MCF 10A (cell line): ENCODE measurements around the gene BANF1. TPM values are rescaled to one million over a fixed set of nuclear protein-coding genes. Genes with fewer than 3 reads are reported as not detected.

ENCODE experiments used
- BruUV-seq: library from RNA; stranded (reverse); fragments of 400-500 nt; replicated peaks from 2 replicates; lab custom pipeline; 2021; lab: Mats Ljungman, UMichigan
- CTCF ChIA-PET: fragments of 300-600 bp; sonication (Branson Sonifier 250); formaldehyde crosslinking; extraction: SDS; loops from one replicate; lab custom pipeline; 2021; ENCODE audit warnings: antibody characterized with exemption, inconsistent platforms; lab: Yijun Ruan, JAX
- POLR2A ChIA-PET: fragments of 300-600, 350-650 bp; sonication (Branson Sonifier 250); formaldehyde crosslinking; extraction: SDS; loops from one replicate; lab custom pipeline; 2020; ENCODE audit warnings: antibody characterized with exemption, inconsistent platforms; lab: Yijun Ruan, JAX
- DNase-seq: peaks from one replicate; pipeline ENCODE4 v3.0.0-alpha.2; 2018; ENCODE audit not compliant: unreplicated experiment
- H3K27ac Mint-ChIP-seq: one replicate; pipeline ENCODE4 v1.8.0; 2022; ENCODE audit warnings: mild to moderate bottlenecking, low read depth, mixed read lengths; ENCODE audit not compliant: unreplicated experiment
- H3K27me3 Mint-ChIP-seq: one replicate; pipeline ENCODE4 v1.8.0; 2022; ENCODE audit warnings: mixed read lengths; ENCODE audit not compliant: insufficient read depth, unreplicated experiment
- H3K36me3 Mint-ChIP-seq: one replicate; pipeline ENCODE4 v1.8.0; 2022; ENCODE audit warnings: mild to moderate bottlenecking, moderate library complexity, mixed read lengths; ENCODE audit not compliant: insufficient read depth, unreplicated experiment
- H3K4me1 Mint-ChIP-seq: one replicate; pipeline ENCODE4 v1.8.0; 2022; ENCODE audit warnings: mixed read lengths; ENCODE audit not compliant: insufficient read depth, unreplicated experiment
- H3K4me3 Mint-ChIP-seq: one replicate; pipeline ENCODE4 v1.8.0; 2022; ENCODE audit warnings: mild to moderate bottlenecking, moderate library complexity, mixed read lengths; ENCODE audit not compliant: unreplicated experiment
- H3K9me3 Mint-ChIP-seq: one replicate; pipeline ENCODE4 v1.8.0; 2022; ENCODE audit warnings: mixed read lengths; ENCODE audit not compliant: unreplicated experiment
- intact Hi-C: fragments of 100-400 bp; cut with micrococcal nuclease; formaldehyde crosslinking; loops from 2 replicates; pipeline ENCODE4 v1.14.1; 2022
- total RNA-seq: library from RNA; stranded (reverse); gene quantifications from 2 replicates; pipeline ENCODE4 v1.2.3, GENCODE V29; 2022
- TF ChIP-seq, protein P1 (sequence below): fragments of 200-600 bp; IDR thresholded peaks from one replicate; pipeline ENCODE4 v1.8.0; 2022; ENCODE audit warnings: antibody characterized with exemption, mild to moderate bottlenecking; ENCODE audit not compliant: unreplicated experiment

The BANF1 gene
- total RNA-seq, 1 experiment from 2014 or later: 198 TPM

DNA sequence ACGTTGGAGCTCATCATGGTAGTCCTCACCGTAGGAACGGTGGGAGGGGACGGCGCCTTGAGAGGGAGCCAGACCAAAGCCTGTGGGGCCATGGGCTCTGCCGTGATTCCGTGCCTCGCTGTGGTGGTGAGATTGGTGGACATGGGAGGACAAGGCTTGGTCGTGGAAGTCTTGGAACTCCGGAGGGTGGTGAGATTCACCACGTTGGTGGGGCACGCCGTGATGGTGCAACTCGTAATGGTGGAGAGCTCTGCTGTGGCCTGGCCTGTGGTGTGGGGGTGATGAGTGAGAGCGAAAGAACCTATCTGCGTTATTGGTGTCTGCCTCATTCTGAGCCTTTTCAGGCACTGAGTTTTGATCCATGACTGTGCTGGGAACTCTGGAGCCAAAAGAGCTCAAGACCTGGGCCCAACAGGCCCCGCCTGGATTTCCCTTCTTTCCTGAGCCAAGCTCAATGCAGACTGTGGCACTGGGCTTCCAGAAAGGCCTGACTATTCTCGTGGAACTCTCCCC is 23.8 kb downstream of the BANF1 start, which contains the start of gene CATSPER1:
Gene CATSPER1, minus strand, starts transcription at position 463 of the 513 bp plus-strand sequence. Its CDS starts 100 bp downstream, at position 363.
- intact Hi-C loops: no loop called here
- Mint-ChIP-seq H3K36me3 (peaks cover 5% of the 10 kb centered on the region), H3K4me1 (peaks cover 6% of the 10 kb centered on the region), H3K4me3 (no peak within 1 kb of the TSS), H3K9me3 (no peaks in the 10 kb centered on the region), H3K27ac (no peak within 1 kb of the TSS), H3K27me3 (no peaks in the 10 kb centered on the region)
- TF ChIP-seq, protein P1, sequence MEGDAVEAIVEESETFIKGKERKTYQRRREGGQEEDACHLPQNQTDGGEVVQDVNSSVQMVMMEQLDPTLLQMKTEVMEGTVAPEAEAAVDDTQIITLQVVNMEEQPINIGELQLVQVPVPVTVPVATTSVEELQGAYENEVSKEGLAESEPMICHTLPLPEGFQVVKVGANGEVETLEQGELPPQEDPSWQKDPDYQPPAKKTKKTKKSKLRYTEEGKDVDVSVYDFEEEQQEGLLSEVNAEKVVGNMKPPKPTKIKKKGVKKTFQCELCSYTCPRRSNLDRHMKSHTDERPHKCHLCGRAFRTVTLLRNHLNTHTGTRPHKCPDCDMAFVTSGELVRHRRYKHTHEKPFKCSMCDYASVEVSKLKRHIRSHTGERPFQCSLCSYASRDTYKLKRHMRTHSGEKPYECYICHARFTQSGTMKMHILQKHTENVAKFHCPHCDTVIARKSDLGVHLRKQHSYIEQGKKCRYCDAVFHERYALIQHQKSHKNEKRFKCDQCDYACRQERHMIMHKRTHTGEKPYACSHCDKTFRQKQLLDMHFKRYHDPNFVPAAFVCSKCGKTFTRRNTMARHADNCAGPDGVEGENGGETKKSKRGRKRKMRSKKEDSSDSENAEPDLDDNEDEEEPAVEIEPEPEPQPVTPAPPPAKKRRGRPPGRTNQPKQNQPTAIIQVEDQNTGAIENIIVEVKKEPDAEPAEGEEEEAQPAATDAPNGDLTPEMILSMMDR: no peak
- ChIA-PET CTCF (interaction anchor here (0.8 to 2.0 kb wide), 4 partner anchors 19 to 255 kb away, joined by 3 to 10 read pairs (median 3); no protein-coding TSS in a partner anchor), POLR2A (interaction anchor here (0.6 kb wide), 1 partner anchor 154 kb away, joined by 3 read pairs; no protein-coding TSS in a partner anchor)
- no TSS peak for BruUV-seq
- no peak for DNase-seq

DNA sequence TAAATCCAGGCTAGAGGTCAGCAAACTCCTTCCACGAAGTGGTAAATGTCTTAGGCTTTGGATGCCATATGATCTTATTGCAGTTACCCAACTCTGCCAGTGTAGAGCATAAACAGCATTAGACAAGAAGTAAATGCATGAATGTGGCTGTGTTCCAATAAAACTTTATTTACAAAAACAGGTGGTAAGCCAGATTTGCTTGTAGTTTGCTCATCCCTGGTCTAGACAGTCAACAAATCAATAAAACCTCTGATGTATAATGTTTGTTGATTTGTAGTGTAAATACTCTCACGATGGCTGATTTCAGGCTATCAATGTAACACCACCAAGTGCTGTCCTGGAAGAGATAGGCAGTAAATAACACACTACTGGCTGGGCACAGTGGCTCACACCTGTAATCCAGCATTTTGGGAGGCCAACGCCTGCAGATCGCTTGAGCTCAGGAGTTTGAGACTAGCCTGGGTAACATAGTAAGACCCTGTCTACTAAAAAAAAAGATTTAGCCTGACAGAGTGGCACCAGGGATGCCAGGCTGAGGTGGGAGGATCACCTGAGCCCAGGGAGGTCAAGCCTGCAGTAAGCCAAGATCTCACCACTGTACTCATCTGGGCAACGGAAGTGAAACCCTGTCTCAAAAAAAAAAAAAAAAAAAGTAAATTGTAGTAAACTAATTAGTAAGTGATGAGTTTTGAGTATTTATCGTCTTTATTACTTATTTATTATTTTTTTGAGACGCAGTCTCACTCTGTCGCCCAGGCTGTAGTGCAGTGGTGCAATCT is 30.8 kb downstream of the BANF1 start:
- Mint-ChIP-seq H3K4me1 (no peaks in the 10 kb centered on the region), H3K27me3 (peaks cover 17% of the 10 kb centered on the region), H3K36me3 (no peaks in the 10 kb centered on the region), H3K4me3 (no peak overlapping the region), H3K9me3 (no peaks in the 10 kb centered on the region), H3K27ac (no peak overlapping the region)
- DNase-seq: no peak
- ChIA-PET POLR2A (no interaction called here), CTCF (interaction anchor here (2.4 kb wide), 1 partner anchor 35 kb away, joined by 7 read pairs; no protein-coding TSS in a partner anchor)
- TF ChIP-seq, protein P1: no peak
- intact Hi-C loops: no loop called here
- no TSS peak for BruUV-seq

DNA sequence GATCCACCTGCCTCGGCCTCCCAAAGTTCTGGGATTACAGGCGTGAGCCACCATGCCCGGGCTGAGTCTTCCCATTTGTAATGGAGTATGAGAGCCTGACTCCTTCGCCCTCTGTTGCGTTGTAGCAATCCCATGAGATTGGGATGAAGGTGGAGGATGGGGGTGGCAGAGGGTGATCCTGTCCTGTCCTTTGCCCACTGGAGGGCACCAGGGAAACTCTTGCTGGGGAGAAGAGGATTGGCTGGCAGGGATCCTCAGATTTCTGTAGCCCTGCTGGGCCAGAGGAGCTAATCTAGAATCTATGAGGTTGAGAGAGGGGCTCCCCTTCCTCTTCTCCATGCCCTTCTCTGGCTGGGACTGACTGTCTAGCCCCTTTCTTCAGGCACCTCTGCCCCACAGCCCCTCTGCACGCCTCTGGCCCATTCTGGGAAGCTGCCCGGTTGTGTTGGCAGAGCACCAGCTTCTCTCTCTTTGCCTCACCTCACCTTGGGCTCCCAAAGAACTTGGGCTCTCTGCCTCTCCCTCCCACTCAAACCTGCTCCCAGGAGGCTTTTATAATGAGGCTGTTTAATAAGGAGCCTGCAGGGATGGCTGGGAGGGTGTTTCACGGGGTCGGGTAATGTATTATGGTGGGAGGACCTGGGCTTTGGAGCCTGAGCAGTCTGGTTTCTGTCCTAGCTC is 33.5 kb downstream of the BANF1 start:
- Mint-ChIP-seq H3K9me3 (no peaks in the 10 kb centered on the region), H3K27me3 (peaks cover 17% of the 10 kb centered on the region), H3K4me1 (no peaks in the 10 kb centered on the region), H3K27ac (no peak overlapping the region), H3K4me3 (no peak overlapping the region), H3K36me3 (no peaks in the 10 kb centered on the region)
- no peak for DNase-seq
- CTCF ChIA-PET: interaction anchor here (0.6 to 2.4 kb wide), 7 partner anchors 9 to 649 kb away, joined by 3 to 32 read pairs (median 3); no protein-coding TSS in a partner anchor
- no TSS peak for BruUV-seq
- intact Hi-C loops: no loop called here
- TF ChIP-seq, protein P1: no peak
- POLR2A ChIA-PET: interaction anchor here (0.7 to 1.0 kb wide), 2 partner anchors 16 to 146 kb away, joined by 3 read pairs; no protein-coding TSS in a partner anchor
